GDM1 (cell line): Measurements from ENCODE around the gene BCL2.
"Not testable (repeated sequence)": the region's sequence is repeated elsewhere in the genome, so short reads cannot be mapped to it uniquely, and the experiment has no call there.

Experiments
- DNase-seq: peaks from one replicate; lab custom pipeline; 2025; lab: John Stamatoyannopoulos, UW

BCL2 gene

GRCh38 chr18:63319383-63320122 lies at the start of gene BCL2:
Gene BCL2 (minus strand): TSS chr18:63319769.
- peak; percentile 73 for DNase-seq

- no peak for DNase-seq
These were observed 49.0 kb upstream of the BCL2 start for GRCh38 chr18:63368611-63369010.

DNA sequence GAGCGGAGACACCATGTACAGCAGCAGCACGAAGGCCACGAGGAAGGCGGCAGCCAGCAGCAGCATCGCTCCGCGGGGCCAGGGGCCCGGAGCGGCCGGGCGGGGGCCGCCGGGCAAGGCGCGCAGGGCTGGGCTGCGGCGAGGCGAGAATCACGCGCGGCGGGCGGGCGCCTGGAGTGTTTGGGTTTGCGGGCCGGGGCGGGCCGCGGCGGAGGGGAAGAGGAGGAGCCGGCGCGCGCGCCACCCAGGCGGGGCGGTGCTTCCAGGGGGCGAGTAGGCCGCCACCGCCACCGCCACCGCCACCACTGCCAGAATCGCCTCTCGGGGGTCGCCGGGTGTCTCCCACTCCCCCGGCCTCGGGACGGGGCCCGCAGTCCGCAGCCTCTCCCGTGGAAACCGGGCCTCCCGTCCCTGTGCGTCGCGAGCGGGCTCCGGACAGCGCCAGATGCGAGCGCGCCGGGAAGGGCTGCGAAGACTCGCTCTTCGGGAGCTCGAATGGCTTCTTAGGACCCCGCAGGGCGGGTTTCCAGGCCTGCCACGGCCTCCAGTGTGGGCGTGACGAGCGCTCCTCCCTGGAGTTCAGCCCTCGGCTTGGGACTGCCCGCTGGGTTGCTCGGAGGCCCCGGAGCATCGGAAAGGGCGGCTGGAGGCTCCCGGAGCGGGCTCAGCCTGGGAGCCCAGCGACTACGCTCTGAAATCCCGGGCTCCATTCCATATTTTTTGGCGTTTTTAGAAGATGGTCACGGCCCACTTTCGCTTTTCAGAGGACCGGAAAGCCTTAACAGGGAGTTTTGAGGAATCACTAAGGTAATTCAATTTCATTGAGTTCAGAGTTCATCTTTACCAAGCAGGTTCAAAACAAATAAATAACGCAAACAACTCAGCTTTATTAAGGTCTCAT lies 47.7 kb upstream of the BCL2 start, which contains the start of gene KDSR:
TSS of gene KDSR (minus strand) at position 154 of the 901 bp plus-strand sequence. CDS start at position 66, 88 bp downstream.
- DNase-seq: peak; percentile 96

DNA sequence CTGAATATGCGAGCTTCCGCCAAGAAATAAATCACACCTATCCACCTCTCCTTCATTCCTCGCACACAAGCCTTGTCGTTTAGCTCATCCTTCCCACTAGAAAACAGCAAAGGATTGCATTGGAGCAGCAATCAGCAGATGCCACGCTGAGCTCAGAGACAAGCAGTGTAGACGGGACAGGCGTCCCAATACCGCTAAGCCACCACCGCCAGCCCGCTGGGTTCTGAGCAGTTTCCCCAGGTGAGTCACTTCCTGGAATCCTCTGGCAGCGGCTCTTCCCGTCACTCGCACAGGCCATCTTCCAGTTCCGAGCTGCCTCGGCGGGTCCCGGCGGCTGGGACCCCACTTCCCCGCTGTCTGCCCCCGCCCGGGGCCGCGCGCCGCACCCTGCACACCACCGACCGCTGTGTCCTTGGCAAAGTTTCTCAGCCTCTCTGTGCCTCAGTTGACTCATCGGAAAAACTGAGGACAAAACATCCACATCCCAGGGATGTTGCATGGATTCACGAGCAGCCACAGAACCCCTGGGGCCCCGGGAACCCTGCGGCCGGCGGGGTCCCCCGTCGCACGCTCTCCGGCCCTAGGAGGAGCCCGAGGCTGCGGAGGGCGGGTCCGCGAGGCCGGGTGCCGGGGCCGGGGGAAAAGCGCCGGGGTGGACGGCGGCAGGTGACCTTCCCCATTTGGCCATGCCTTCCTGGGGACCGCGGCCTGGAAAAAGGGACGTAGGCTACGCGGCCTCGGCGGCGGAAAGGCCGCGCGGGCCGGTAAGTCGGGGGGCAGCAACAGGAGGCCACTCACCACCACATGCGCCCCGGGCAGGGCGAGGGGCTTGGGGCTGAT lies 46.9 kb upstream of the BCL2 start:
- no peak for DNase-seq

DNA sequence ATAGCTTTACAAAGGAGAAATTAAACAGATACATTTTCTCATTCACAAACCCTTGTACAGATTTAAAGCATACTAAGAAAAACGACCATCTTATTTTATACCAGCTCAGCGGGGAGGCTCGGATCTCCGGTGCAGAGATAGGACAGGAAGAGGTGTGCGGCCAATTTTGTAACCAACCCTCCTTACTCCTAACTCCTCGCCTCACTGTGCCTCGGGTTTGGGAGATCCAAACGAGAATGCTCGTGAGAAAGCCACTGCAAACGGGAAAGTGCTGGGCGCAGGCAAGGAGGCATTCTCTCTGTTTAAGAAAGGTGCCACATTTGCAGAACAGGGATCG lies 46.3 kb upstream of the BCL2 start:
- DNase-seq: no peak

DNA sequence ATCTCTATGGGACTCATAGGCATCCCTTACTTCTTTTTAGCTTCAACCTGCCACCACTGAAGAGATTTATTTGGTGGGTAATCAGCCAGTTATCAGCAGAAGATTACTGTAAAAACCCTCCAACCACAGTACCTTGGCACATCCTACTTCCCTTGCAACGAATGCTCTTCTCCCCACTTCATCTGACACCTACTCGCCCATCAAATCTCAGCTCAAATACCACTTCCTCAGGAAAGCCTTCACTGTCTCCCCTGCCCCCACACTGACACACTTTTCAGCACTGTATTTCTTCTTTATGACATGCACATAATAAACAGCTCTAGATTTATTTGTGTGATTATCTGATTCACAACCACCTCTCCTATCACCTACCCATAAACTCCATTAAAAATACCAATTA lies 44.4 kb upstream of the BCL2 start:
- DNase-seq: no peak

GRCh38 chr18:63363420-63363819 lies 43.9 kb upstream of the BCL2 start:
- DNase-seq: not testable (repeated sequence)

DNA sequence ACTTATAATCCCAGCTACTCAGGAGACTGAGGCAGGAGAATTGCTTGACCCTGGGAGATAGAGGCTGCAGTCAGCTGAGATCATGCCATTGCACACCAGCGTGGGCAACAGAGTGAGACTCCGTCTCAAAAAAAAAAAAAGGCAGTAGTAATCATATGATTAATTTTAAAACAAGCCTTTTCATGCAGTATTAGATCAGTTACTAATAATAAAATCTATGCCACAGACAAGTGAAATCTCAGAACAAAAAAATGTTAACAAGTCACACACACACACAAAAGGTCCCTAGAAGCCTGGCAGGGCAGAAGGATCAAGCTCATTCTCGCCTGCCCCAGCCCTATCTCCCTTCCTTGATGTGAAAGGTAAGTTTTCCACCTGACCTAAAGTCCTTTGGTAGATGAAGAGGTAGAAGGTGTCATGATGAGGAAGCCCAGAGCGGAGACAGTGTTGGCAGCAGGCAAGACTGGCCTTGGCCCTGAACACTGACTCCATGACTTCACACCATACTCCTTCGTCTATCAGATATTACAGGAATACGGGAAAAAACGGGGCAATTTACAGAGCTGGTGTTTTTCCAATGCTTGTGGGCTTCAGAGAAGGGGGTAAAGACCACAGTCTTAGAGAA lies 36.8 kb upstream of the BCL2 start:
- no peak for DNase-seq

GRCh38 chr18:63350230-63350629 lies 30.7 kb upstream of the BCL2 start:
- no peak for DNase-seq

- no peak for DNase-seq
These were observed 29.1 kb upstream of the BCL2 start for GRCh38 chr18:63348508-63349136.

DNA sequence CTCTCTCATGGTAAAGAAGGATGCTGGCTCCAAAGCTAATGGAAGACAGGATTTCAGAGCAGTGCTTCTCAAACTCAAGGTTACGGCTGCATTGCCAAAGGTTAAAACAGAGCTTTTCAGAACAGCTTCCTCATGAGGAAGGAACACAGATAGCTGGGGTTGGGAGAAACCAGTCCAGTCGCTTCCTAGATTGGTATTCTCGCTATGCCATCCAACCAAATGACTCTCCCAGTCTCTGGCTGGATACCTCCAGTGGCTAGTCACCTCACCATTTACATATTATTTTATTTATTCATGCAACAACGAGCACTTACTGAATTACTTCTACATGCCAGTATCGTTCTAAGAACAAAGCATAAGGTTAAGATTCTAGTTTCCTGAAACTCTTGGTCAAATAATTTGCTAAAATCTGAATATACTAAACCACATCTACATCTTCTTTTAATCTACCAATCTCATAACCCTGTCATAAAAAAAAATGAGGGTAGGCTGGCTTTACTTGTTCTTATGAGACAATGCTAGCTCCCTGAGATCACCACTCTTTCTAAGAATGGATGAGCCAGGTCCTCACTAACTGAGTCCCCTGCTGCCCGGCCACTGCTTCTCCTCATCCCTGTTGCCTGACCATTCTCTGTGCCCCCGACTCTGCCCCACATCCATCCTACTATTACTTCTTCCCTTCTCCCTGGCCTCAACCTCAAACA lies 27.1 kb upstream of the BCL2 start:
- DNase-seq: no peak

GRCh38 chr18:63346031-63346430 lies 26.5 kb upstream of the BCL2 start:
- DNase-seq: no peak

- DNase-seq: no peak
These were observed 25.3 kb upstream of the BCL2 start for GRCh38 chr18:63344918-63345317.

DNA sequence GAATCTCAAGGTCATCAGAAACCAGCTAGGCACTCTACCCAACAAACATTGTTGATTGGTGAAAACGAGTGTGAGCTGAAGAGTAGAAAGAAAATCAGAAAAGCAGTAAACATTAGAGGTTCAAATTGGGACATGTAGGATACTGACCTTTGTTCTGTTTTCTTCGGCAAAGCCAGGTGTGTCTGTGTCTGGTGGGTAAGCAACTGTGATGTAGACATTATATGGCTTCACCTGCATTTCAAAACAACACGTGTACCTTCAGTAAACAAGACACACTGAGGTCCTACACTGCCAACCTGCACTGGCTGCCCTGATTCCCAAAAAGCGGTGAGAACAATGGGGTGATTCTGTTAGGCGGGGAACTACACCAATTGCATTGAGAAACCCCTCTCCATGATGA lies 24.7 kb upstream of the BCL2 start:
- no peak for DNase-seq

- DNase-seq: no peak
These were observed 22.6 kb upstream of the BCL2 start for GRCh38 chr18:63342206-63342605.

DNA sequence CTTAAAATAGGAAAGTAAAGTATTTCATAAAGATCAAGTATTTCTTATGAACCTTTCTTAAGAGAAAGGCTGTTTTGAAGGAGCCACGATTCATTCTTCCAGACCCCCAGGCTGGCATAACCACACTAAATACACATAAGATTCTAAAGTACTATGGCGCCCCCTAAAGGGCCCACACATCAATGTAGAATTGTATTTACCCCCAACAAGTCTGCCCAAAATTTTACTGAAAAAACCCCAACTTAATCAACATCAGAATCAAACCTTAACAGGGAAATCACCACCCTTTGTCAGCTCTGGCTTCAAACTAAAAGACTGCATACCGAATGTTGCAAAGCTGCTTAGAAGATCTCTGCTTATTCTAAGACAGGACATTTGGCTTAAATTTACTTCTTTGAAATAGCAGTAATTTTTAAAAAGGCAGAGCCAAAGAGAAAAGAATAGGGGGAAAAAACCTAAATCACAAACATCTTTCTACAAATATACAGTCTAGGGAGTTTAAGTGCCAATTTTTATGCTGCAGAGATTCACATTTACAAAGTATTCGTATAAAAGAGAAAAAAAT lies 20.4 kb upstream of the BCL2 start:
- peak; percentile 21 for DNase-seq

GRCh38 chr18:63336366-63337099 lies 17.0 kb upstream of the BCL2 start:
- no peak for DNase-seq

- no peak for DNase-seq
These were observed 11.5 kb upstream of the BCL2 start for GRCh38 chr18:63331105-63331504.

DNA sequence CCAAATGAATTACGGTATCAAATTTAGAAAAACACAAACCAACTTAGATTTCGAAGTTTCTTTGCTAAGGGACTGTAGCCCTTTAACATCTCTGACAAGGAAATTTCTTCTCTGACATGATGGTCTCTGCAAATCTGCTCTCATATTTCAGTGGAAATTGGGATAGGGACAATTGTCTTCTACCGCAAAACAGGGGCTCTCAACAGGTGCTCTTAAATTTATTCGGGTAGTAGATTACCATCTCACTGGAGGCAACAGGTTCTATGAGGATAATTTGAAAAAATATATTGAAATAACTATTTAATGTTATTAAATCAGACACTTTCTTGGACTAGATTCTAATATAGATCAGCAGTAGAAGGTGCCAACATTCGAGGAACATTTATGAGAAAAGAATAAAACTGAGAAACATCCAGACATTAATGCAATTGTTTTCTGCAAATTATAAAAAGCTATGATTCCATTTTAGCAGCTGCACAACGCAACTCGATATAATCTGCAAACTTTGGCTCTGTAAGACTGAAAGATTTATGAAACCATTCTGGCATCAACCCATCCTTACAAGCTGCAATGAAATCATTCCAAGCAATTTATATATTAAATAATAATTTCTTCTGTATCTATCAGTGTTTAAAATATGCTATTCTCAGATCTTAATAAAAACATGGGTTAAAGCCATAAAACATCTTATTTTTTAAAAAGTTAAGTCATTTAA lies 10.0 kb upstream of the BCL2 start:
- DNase-seq: no peak
